Measurements from ENCODE around the gene APOA1. TPM values are rescaled to one million over a fixed set of nuclear protein-coding genes. Genes with fewer than 3 reads are reported as not detected.

APOA1 gene
- total and polyA plus RNA-seq, 2 of the 4 experiments (the other 2 are of a cell fraction), result 0.18 to 0.89 TPM

- no peak overlapping the region for H3K4me2 ChIP-seq (ENCODE audit: low read depth, low read length)
- BruUV-seq (replicated peaks), result no TSS peak
- H3K18ac ChIP-seq (ENCODE audit: low read depth, low read length), result no peak overlapping the region
- no peak overlapping the region for H3K23ac ChIP-seq (ENCODE audit: low read depth, low read length)
- H3K4ac ChIP-seq (ENCODE audit: low read depth, low read length), result no peak overlapping the region
- intact Hi-C loops (cut with micrococcal nuclease) (loop anchor here (1.0 to 5.0 kb wide), 2 partner anchors 79 to 433 kb away; no protein-coding TSS in a partner anchor), in situ Hi-C loops (cut with MboI; ENCODE audit: low sequenced_read_pairs) (loop anchor here (5.0 kb wide), 1 partner anchor 309 kb away; no protein-coding TSS in a partner anchor), dilution Hi-C loops (cut with HindIII; ENCODE audit: low sequenced_read_pairs, unreplicated experiment) (no loop called here)
- H3K36me3 ChIP-seq (ENCODE audit: control insufficient read depth, insufficient read depth, low read length), result no peaks in the 10 kb centered on the region
- no peak overlapping the region for H2BK120ac ChIP-seq (ENCODE audit: low read depth, low read length)
- no peaks in the 10 kb centered on the region for H3K9me3 ChIP-seq (ENCODE audit: control insufficient read depth, insufficient read depth, low read length)
- ChIA-PET POLR2A (ENCODE audit: unreplicated experiment) (interaction anchor here (0.7 kb wide), 1 partner anchor 43 kb away, joined by 3 read pairs; no protein-coding TSS in a partner anchor), CTCF (interaction anchor here (0.9 to 1.7 kb wide), 2 partner anchors 43 to 313 kb away, joined by 3 to 6 read pairs; no protein-coding TSS in a partner anchor)
- no peak overlapping the region for H3K27ac ChIP-seq (ENCODE audit: insufficient read depth, low read length)
- TF ChIP-seq RCOR1 (IDR thresholded peaks at IDR 0.05; ENCODE audit: insufficient replicate concordance, low read length) (no peak), CTCF (conservative IDR thresholded peaks at IDR 0.05; ENCODE audit: low read depth, low read length) (no peak), CHD1 (IDR thresholded peaks at IDR 0.05; ENCODE audit: low read depth, low read length) (no peak), CEBPB (IDR thresholded peaks at IDR 0.05; ENCODE audit: low read depth, low read length) (no peak), SMC3 (IDR thresholded peaks at IDR 0.05; ENCODE audit: low read depth, low read length) (no peak), USF2 (IDR thresholded peaks at IDR 0.05; ENCODE audit: low read depth, low read length) (no peak), NFE2L2 (IDR thresholded peaks at IDR 0.05; ENCODE audit: low read depth, low read length) (no peak)
- peak overlapping the region; percentile 13; the same call in 1 of the 2 replicates for H4K91ac ChIP-seq (ENCODE audit: insufficient read depth, low read depth, low read length)
- peak overlapping the region; percentile 9; the same call in 1 of the 2 replicates for H4K5ac ChIP-seq (ENCODE audit: low read depth, low read length)
- H2AK9ac ChIP-seq (replicated peaks; ENCODE audit: low read depth, low read length, poor library complexity), result no peak overlapping the region
- no peaks in the 10 kb centered on the region for H4K20me1 ChIP-seq (ENCODE audit: insufficient read depth, low read length)
- H2AFZ ChIP-seq (replicated peaks; ENCODE audit: low read length, poor library complexity), result peak overlapping the region; percentile 85
- 93% methylated on average over 3 of the region's 8 CpGs; no CpG with 5 or more reads in 1 of the 2 experiments for WGBS, 2 experiments (ENCODE audit: extremely low coverage in 2 of 2, insufficient read length in 1 of 2)
- peaks cover 10% of the 10 kb centered on the region for H3K9me1 ChIP-seq (ENCODE audit: insufficient read depth, low read length)
- H3K56ac ChIP-seq (ENCODE audit: extremely low read depth, insufficient read depth, low read length), result no peak overlapping the region
- H2BK20ac ChIP-seq (ENCODE audit: low read depth, low read length), result no peak overlapping the region
- H3K4me3 ChIP-seq (ENCODE audit: insufficient read depth, low read depth, low read length), result no peak overlapping the region
- H2BK15ac ChIP-seq (ENCODE audit: low read depth, low read length), result no peak overlapping the region; the same call in 2 of the 3 replicates
- H4K8ac ChIP-seq (ENCODE audit: low read depth in 2 of 2, low read length in 2 of 2), result peak overlapping the region in 1 of 2 experiments; percentile 82; a peak in 2 of 4 replicates
- no peak overlapping the region for H2BK5ac ChIP-seq (ENCODE audit: low read depth, low read length, poor library complexity, severe bottlenecking)
- no peak overlapping the region for H3K9ac ChIP-seq (ENCODE audit: low read depth, low read length)
- peak overlapping the region; percentile 40; the same call in 1 of the 2 replicates for H2AK5ac ChIP-seq (ENCODE audit: low read depth, low read length)
- H3K4me1 ChIP-seq (ENCODE audit: control insufficient read depth, insufficient read depth, low read length), result peaks cover 4% of the 10 kb centered on the region
- no peaks in the 10 kb centered on the region for H3K27me3 ChIP-seq (ENCODE audit: control insufficient read depth, insufficient read depth, low read length)
- ATAC-seq (ENCODE audit: low read depth), result peak; percentile 21; the same call in 1 of the 2 replicates
- H3K14ac ChIP-seq (replicated peaks; ENCODE audit: low read depth, low read length), result no peak overlapping the region
- peak; percentile 73 for DNase-seq
- peaks cover 3 to 7% of the 10 kb centered on the region in 2 experiments; a peak in 3 of 4 replicates for H3K79me1 ChIP-seq (ENCODE audit: low read depth in 1 of 2, low read length in 2 of 2)
Measured at GRCh38 chr11:116792869-116793771, 44.3 kb downstream of the APOA1 start.

Data from IMR-90 (cell line).